ENCODE measurements around the gene KRCC1.

GRCh38 chr2:88036606-88037005 lies 19.0 kb downstream of the KRCC1 start:
- TF ChIP-seq CTCF (IDR thresholded peaks at IDR 0.05) (no peak), KDM1A (IDR thresholded peaks at IDR 0.05; ENCODE audit: low read depth) (no peak), POLR2A (IDR thresholded peaks at IDR 0.05; ENCODE audit: low read length) (no peak), JUN (IDR thresholded peaks at IDR 0.05) (no peak), POLR2AphosphoS2 (conservative IDR thresholded peaks at IDR 0.05; ENCODE audit: low read length) (no peak)

All from A549 (cell line).